SKM-1 (cell line): Measurements from ENCODE around the gene TMEM62.
A peak's percentile ranks its signal among the peaks of the same experiment; 100 is the strongest.

Source experiments
- DNase-seq: peaks from one replicate; lab custom pipeline; 2025; ENCODE audit not compliant: unreplicated experiment; lab: John Stamatoyannopoulos, UW

TMEM62 gene

DNA sequence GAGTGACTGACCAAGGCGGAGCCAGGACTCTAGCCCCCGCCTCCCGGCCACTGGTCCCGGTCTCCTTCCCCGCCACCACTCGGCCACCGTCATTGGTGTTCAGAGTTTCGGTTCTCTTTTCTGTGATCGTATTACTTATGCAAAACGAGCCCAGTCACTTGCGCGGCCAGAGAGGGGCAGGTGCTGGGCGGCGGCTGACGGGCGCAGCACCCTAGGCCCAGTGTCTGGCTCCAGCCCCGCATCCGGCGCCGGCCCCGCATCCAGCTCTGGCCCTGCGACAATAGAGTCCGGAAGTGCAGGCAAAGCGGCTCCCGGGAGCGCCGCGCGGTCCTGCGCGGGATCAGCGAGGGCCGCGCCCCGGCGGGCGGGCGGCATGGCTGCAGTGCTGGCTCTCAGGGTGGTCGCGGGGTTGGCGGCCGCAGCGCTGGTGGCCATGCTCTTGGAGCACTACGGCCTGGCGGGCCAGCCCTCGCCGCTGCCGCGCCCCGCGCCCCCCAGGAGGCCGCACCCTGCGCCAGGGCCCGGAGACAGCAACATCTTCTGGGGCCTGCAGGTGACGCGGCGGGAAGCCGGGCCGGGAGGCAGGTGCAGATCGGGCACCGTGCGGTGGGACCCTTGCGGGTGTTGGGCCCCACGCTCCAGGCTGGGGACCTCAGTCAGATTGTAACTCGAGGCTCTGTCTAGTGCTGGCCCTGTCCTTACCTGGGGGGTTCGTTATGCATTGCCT is at the start of gene TMEM62:
TSS of gene TMEM62 (plus strand) at position 157 of the 727 bp plus-strand sequence. CDS start at position 374, 217 bp downstream.
- peak; percentile 67 for DNase-seq

DNA sequence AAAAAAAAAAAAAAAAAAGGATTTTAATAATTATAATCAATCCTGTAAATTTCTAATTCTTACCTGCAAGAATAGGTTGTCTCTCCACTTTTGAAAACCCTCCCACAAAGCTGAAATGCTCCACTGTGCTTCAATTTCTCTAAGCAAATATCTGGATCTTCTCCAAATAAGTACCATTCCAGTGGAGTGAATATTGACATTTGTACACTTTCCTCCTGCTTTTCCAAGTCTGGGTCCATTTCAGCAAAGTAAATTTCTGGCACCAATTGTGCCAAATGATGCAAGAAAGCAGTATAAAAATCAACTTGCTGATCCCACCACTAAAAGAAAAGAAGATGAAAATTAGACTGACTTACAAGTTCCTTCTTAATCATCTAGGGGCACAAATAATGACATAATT is 47.5 kb upstream of the TMEM62 start:
- DNase-seq, result no peak

DNA sequence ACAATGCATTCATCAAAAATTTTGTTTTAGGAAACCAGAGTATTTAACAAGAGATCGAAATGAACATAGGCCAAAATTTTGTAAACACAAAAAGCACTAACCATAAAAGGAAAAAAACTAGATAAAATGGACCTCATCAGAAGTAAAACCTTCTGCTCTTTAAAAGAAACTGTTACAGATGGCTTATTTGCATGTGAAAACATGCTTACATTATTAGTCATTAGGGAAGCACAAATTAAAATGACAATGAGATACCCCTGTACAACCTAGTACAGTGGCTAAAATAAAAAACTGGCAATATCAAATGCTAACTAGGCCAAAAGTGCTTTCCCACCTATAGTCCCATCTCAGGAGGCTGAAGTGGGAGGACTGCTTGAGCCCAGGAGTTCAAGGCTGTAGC is 46.8 kb upstream of the TMEM62 start:
- DNase-seq, result no peak

DNA sequence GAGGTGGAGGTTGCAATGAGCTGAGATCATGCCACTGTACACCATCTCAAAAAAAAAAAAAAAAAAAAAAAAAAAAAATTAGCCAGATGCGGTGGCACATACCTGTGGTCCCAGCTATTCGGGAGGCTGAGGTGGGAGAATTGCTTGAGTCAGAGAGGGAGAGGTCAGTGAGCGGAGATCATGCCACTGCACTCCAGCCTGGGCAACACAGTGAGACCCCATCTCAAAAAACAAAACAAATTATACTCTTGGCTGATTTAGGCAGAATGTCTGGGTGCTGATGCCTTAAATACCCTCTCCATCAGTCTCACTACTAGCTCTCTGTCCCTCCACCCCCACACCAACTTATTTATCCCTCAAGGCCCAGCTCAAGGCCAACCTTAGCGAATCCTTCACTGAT is 41.5 kb upstream of the TMEM62 start:
- no peak for DNase-seq

DNA sequence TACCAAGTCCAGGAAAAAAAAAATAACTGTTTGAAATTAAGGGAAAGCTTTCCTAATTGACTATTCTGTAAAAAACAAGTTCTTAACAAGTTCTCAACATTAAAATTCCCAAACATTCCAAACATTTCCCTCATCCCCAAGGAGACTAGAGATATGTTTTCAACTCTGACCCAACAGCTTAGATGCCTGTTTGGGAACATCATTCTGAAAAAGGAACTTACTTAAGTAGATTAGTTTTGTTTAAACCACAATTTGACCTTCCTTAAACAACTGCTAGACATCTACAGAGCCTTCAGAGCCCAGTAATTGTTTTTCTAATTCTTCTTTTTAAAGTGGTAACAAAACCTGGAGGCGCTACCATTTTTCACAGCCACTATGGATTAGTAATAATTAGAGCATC is 40.4 kb upstream of the TMEM62 start:
- DNase-seq, result no peak

DNA sequence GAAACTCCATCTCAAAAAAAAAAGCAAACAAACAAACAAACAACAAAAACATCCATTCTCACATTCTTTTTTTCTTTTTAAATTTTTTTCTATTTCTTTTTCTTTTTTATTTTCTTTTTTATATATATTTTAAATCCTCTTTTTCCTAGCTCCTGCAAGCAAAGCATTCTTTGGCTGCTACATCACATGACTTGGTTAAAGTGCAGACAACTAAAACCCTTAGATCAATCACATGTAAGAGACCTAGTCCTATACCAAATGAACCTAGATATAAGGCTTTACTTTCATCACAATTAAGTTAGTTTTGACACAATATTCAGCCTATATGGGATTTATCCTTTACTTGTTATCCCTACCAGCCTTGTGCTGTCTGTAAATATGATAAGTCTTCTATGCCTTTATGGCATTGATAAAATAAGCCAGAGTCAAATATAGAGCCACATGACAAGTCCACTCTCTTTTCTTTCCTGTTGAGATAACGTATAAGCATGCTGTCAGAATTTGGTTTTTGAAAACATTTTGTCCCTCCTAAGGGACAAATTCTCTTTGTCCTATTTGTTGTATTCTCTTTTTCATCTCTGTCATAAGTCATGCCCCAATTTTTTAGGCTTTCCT is 38.9 kb upstream of the TMEM62 start:
- DNase-seq, result no peak

DNA sequence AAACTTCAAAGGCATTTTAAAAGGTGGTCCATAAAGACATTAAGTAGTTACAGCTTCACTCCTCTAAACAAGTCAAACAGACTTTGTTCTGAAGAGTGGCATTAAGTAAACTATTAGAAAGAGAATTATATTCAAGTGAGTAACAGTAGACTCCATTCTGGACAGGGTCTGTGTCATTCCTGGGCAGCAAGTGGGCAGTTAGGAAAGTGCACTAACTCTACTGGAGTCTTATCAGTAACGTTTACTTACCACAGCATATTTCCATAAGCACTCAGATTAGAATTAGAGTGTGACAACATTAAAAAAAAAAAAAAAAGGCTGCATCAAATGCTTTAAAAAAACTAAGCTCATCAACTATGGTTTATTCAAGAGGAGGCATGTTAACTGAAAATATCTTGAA is 38.1 kb upstream of the TMEM62 start:
- no peak for DNase-seq

DNA sequence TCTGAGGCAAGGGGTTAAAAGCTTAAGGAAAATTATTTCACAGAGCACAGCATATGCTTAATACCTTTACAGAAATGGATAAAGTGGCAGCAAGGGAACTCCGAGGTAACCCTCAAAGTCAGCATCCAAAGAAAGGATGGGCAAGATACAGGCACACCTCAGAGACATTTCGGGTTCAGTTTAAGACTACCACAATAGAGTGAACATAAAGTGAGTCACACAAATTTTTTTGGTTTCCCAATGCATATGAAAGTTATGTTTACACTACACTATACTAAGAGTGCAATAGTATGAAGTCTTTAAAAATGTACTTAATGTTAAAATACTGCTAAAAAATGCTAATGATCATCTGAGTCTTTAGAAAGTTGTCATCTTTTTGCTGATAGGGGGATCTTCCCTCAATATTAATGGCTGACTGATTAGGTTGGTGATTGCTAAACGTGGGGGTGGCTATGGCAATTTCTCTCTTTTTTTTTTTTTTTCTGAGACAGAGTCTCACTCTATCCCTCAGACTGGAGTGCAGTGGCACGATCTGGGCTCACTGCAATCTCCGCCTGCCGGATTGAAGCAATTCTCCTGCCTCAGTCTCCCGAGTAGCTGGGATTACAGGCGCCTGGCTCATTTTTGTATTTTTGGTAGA is 37.6 kb upstream of the TMEM62 start:
- no peak for DNase-seq

DNA sequence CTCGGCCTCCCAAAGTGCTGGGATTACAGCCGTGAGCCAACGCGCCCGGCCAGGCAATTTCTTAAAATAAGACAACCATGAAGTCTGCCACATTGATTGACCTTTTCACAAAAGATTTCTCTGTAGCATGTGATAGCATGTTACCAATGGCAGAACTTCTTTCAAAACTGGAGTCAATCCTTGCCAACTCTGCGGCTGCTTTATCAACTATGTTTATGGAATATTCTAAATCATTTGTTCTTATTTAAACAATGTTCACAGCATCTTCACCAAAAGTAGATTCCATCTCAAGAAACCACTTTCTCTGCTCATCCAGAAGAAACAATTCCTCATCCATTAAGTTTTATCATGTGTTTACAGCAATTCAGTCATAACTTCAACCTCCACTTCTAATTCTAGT is 37.0 kb upstream of the TMEM62 start:
- no peak for DNase-seq

DNA sequence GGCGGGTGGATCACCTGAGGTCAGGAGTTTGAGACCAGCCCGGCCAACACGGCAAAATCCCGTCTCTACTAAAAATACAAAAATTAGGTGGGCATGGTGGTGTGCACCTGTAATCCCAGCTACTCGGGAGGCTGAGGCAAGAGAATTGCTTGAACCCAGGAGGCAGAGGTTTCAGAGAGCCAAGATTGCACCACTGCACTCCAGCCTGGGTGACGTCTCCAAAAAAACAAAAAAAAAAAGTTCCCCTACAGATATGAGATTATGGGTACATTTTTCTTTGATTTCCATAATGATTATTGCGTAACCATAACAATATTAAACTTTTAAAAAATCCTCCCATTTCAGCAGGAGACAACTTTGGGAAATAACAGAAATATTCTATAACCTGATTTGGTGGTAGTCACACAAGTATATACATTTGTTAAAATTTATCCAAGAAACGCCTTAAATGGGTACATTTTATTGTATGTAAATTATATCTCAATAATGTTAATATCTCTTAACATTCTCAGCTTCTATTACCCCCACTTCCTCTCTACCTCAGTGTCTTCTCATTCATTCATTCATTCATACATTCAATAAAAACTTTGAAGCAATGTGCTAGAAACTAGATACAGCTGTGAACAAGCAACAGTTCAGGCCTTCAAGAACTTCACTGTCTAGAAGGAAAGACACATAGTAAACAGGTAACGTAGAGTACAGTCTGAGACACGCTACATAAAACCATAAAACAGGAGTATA is 34.1 kb upstream of the TMEM62 start:
- DNase-seq, result no peak

DNA sequence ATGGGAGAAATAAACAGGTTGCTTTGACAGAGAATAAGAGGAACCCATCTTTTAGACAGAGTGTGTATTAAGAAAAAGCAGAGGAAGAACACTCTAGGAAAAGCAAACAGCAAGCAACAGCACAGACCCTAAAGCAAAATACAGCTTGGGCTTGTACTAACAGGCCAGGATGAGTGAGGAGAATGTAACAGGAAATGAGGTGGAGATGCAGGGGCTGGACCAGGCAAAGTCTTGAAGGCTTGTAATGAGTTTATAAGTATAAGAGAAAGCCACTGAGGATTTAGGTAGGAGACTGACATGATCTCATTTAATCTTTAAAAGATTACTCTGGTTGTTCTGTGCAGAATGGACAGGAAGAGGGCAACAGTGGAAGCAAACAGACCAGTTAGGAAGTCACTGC is 32.4 kb upstream of the TMEM62 start:
- no peak for DNase-seq

DNA sequence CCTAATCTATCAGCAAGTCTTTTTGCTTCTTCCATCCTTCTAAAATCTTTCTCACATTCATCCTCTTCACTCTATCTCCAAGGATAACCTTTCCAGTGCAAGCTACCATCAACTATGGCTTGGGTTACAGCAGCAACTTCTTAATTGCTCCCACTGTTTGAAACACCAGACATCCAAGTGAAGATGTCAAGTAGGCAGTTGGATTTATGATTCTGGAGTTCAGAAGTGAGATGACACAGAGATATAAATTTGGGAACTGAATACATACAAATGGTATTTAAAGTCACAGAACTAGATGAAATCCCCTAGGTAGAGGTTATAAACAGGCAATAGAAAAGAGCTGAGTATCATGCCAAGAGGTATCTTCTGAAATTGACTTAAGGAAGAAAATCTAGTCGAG is 31.2 kb upstream of the TMEM62 start:
- DNase-seq, result no peak

DNA sequence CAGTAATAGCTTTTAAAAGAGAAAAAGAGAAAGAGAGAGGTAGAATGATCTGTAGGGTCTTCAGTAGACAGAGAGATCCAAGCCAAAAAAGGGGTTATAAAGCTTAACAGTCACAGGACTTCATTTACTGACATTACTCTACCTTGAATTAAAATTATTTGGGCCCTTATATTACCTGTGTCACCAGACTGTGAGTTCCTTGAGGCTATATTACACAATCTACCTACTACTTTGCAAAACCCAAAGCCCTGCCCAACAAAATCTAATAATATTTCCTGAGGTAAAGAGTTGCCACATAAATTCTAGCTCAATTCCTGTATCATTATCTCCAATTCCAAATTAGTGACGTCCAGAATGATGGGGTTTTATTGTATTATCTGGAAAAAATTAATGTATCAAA is 29.5 kb upstream of the TMEM62 start:
- no peak for DNase-seq

DNA sequence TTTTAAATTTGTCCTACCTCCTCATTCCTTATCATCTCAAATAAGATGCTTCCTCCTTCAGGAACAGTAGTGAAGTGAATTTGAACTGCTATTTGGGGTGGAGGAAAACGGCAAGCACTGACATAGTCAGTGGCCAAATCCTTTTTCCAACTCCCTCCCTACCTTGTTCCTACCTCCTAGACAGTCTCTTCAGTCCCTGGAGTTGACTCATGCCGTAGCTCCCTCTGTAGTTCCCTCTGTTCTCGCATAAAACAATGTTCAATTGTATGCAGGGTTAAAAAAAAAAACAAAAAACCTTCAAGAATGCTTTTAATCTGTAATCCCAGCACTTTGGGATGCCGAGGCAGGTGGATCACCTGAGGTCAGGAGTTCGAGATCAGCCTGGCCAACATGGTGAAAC is 29.0 kb upstream of the TMEM62 start:
- no peak for DNase-seq

DNA sequence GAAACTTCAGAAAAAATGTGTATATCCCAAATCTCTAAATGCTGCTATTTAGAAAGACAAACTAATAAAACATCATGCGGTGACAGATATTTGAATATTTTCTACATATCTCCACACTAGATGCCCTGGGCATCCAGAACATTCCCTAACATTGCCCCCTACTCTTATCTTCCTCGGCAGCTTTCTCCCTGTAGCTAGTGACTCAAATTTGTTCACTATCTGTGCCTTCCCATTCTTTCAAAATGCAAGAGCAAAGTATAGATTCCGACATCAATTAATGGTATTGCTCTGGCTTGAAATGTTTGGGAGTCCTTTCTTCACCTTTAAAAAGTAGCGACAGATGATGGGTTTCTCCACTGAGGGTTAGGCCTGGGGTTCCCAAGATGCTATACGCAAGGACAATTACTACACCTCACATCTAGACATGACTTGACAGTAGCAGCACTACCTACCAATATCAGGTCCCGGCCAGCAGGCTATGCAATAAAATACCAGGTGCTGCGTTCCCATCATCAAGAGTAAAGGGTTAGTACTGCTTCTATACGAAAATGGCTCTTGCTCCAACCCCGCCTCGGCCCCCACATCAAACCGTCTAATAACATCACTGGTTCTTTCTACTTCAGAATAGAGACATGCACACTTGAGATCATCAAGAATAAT is 28.2 kb upstream of the TMEM62 start:
- no peak for DNase-seq

DNA sequence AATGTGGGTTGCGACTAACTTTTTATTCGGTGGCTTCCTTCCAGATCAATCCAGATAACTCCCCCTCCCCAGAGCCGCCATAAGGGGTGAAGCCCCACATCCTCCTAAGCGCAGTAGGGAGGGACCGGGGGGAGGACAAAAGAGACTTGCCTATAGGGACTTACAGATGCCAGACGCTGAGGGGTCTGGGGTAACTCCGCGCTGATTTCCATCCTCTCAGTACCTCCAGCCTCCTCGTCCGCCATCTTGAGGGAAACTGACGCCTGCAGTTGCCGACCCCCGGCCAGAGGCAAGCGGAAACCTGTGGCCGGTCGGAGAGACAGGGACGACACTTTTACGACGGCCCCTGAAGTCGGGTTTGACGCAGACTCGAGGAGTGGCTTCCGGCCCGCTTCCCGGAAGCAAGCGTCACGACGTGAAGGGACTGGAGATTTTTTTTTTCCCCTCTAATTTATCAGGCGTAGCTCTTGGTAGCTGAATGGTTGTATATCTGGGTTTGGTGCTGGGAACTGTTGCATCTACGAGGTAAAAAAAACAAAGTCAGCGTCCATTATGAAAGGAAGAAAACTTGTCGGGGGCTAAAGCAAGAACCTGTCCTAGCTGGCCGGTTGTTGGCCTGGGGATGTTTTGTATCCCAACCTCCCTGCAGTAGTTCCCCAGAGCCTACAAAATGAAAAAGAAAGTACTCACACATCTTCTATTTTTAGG is 27.5 kb upstream of the TMEM62 start, which contains the start of gene UBR1:
TSS of gene UBR1 (minus strand) at position 261 of the 708 bp plus-strand sequence. CDS start at position 245, 16 bp downstream.
- DNase-seq, result peak; percentile 70

DNA sequence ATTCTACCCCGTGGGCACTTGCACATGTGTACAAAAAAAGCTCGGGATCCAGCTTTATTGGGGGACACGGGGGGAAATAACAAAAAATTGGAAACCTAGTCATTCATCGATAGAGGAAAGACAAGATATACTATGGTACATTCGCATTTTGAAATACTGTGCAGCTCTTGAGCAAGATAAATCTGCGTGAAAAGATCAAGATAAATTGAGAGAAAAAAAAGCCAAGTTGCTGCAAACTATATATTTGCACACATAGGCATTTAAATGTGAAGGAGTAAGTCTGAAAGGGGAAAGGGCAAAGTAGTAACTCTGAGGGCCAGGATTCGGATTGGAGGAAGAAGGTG is 26.9 kb upstream of the TMEM62 start:
- no peak for DNase-seq

DNA sequence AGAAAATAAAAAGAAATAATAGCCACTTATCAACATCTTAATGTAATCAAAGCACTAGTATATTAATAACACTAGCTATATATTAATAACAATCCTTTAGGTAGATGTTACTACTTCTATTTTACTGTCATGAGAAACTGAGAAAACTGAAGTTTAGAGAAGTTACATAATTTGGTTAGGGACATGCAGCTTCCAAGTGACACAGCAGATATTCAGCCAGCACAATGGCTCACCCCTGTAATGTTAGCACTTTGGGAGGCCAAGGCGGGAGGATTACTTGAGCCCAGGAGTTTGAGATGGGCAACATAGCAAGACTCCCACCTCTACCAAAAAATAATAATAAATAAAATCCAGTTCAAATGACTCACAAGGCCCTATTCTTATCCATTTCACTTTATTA is 25.6 kb upstream of the TMEM62 start:
- DNase-seq, result no peak

DNA sequence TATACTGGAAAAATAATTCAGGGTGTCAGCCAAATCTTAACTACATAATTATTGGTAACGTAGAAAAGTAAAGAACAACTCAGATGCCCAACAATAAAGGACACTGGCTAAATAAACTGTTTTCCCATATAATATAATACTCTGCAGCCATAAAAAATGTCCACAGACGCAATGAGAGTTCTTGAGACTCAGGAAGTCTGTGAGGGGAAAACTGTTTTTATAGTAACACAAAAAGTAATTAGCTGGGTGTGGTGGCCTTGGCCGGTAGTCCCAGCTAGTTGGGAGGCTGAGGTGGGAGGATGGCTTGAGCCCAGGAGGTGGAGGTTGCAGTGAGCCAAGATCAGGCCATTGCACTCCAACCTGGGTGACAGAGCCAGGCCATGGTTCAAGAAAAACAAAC is 22.0 kb upstream of the TMEM62 start:
- DNase-seq, result no peak

DNA sequence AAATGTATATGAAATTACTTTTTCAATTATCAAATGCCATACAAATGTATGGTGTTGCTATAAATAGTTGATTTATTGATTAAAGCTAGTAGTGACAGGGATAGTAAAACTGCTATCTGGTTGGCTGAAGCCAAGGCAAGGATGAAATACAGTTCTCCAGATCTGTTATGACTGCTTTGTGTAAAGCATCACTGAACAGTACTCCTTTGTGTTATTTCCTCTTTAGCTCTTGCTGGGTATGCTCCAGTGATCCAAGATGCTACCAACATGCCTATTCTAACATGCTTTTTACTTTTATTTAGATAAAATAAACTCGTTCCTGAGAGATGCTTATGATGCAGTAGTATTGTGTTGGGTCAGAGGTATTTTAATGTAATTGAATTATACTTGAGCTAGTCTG is 15.1 kb upstream of the TMEM62 start:
- no peak for DNase-seq

DNA sequence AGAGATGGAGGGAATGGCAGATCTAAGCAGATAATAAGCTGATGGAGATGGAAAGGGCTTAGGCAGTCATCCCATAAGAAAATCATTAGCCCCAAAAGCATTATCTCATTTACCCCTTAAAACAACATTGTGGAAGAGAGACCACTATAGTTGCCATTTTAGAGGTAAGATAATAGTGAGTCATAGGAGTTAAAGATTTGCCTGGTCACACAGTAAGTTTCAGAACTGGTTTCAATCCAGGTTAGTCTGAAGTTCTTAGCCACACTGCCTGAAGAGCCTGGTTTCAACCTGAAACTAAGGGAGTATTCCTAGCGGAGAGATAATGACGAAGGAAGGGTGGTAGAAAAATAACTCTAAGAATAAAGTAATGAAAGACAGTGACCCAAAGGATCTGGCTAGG is 14.6 kb upstream of the TMEM62 start:
- no peak for DNase-seq
